Tibial nerve (tissue), 4 donors: ENCODE data around the gene RAB6D. TPM values are rescaled to one million over a fixed set of nuclear protein-coding genes. Genes with fewer than 3 reads are reported as not detected.
"Not testable (repeated sequence)": the region's sequence is repeated elsewhere in the genome, so short reads cannot be mapped to it uniquely, and the experiment has no call there.

Experiments used
- DNase-seq, 2 donors: peaks; one replicate each; pipeline ENCODE4 v3.0.0-alpha.2; 2019; ENCODE audit warnings: low spot score in 2 of 2
- H3K27ac ChIP-seq, 4 donors: fragments of 200-600 bp; sonication (generic) in 3 of 4; one replicate each; pipeline ENCODE4 v1.5.1; 2017 to 2019; ENCODE audit warnings: mild to moderate bottlenecking in 1 of 4
- H3K27me3 ChIP-seq, 2 donors: fragments of 200-600 bp; sonication (generic) in 1 of 2; one replicate each; pipeline versions ENCODE4 v1.5.1 to v1.6.0; 2017 to 2019
- H3K36me3 ChIP-seq, 3 donors: fragments of 200-600 bp; sonication (generic); one replicate each; pipeline ENCODE4 v1.5.1; 2018 to 2019
- H3K4me1 ChIP-seq, 4 donors: fragments of 200-600 bp; sonication (generic) in 3 of 4; one replicate each; pipeline ENCODE4 v1.5.1; 2017 to 2019
- H3K4me3 ChIP-seq, 4 donors: fragments of 200-600 bp; sonication (generic) in 3 of 4; one replicate each; pipeline ENCODE4 v1.5.1; 2017 to 2019; ENCODE audit warnings: mild to moderate bottlenecking in 1 of 4, moderate library complexity in 1 of 4
- H3K9me3 ChIP-seq, 4 donors: fragments of 200-600 bp; sonication (generic) in 3 of 4; one replicate each; pipeline ENCODE4 v1.5.1; 2017 to 2019
- CTCF ChIP-seq, 5 experiments: fragments of 200-600 bp in 3 of 5; fragments of 450-650 bp in 2 of 5; sonication (generic) in 3 of 5; IDR thresholded peaks; one replicate each; pipeline ENCODE4 v1.5.1; 2016 to 2019; ENCODE audit warnings: antibody characterized with exemption in 5 of 5, mild to moderate bottlenecking in 3 of 5, moderate library complexity in 2 of 5
- EP300 ChIP-seq, 2 donors: sonication (generic); formaldehyde crosslinking; IDR thresholded peaks; one replicate each; pipeline ENCODE4 v1.6.1; 2017; ENCODE audit warnings: antibody characterized with exemption in 2 of 2, mild to moderate bottlenecking in 1 of 2
- POLR2A ChIP-seq, 2 donors: fragments of 450-650 bp; IDR thresholded peaks; one replicate each; pipeline ENCODE4 v1.6.1; 2017; ENCODE audit warnings: antibody characterized with exemption in 2 of 2, mild to moderate bottlenecking in 2 of 2, moderate library complexity in 2 of 2
- WGBS, 2 donors: methylation state at CpG; one replicate each; pipeline ENCODE4 v1.1.5; 2018; 5-methylcytosine and 5-hydroxymethylcytosine counted together
- total RNA-seq, 4 donors: library from RNA; depleted of rRNA; stranded (reverse); fragments of >200 nt; gene quantifications; one replicate each; pipeline ENCODE4 v1.1.0, GENCODE V29; 2016

The RAB6D gene
- total RNA-seq, result not detected

- H3K36me3 ChIP-seq, H3K9me3 ChIP-seq, H3K27ac ChIP-seq, H3K4me1 ChIP-seq, DNase-seq: not testable (repeated sequence)
- WGBS, 2 donors, result 3 to 6% methylated on average over 24 of the region's 50 CpGs
- peak within 1 kb of the TSS in 2 of 4 donors; percentile 12 to 27 for H3K4me3 ChIP-seq
- peaks cover 0 to 66% of the 10 kb centered on the region in 2 donors for H3K27me3 ChIP-seq
Measured at GRCh38 chr2:131363703-131364186, at the start of gene RAB6D. Gene RAB6D, minus strand, starts transcription at chr2:131364168. Its CDS starts 448 bp downstream, at chr2:131363720.

GRCh38 chr2:131413148-131413747 is 49.3 kb upstream of the RAB6D start:
- Histone ChIP-seq H3K4me3 (no peak overlapping the region), H3K9me3 (no peaks in the 10 kb centered on the region), H3K4me1 (no peaks in the 10 kb centered on the region), H3K27me3 (no peaks in the 10 kb centered on the region), H3K36me3 (no peaks in the 10 kb centered on the region), H3K27ac (no peak overlapping the region)
- WGBS, 2 donors, result 2% methylated on average over 7 of the region's 7 CpGs
- no peak for TF ChIP-seq EP300 (IDR thresholded peaks at IDR 0.05)
- no peak for TF ChIP-seq POLR2A (IDR thresholded peaks at IDR 0.05)
- peak; percentile 63 to 76 (median 72) for TF ChIP-seq CTCF (IDR thresholded peaks at IDR 0.05)
- DNase-seq, result peak in 1 of 2 donors; percentile 57

- no peak for DNase-seq
- Histone ChIP-seq H3K4me1 (no peaks in the 10 kb centered on the region), H3K4me3 (no peak overlapping the region), H3K36me3 (no peaks in the 10 kb centered on the region), H3K9me3 (no peaks in the 10 kb centered on the region), H3K27me3 (peaks cover 0 to 13% of the 10 kb centered on the region in 2 donors), H3K27ac (no peak overlapping the region)
- 72 to 79% methylated on average over 2 of the region's 2 CpGs for WGBS, 2 donors
- TF ChIP-seq CTCF (IDR thresholded peaks at IDR 0.05) (no peak), EP300 (IDR thresholded peaks at IDR 0.05) (no peak), POLR2A (IDR thresholded peaks at IDR 0.05) (no peak)
Measured at GRCh38 chr2:131410173-131410572, 46.2 kb upstream of the RAB6D start.

- DNase-seq, result no peak
- TF ChIP-seq CTCF (IDR thresholded peaks at IDR 0.05) (no peak), POLR2A (IDR thresholded peaks at IDR 0.05) (no peak)
- Histone ChIP-seq H3K4me1 (no peaks in the 10 kb centered on the region), H3K36me3 (no peaks in the 10 kb centered on the region), H3K27me3 (peaks cover 0 to 13% of the 10 kb centered on the region in 2 donors), H3K9me3 (no peaks in the 10 kb centered on the region), H3K27ac (no peak overlapping the region), H3K4me3 (no peak overlapping the region)
Measured at GRCh38 chr2:131408778-131409177, 44.8 kb upstream of the RAB6D start.

GRCh38 chr2:131408207-131408606 is 44.2 kb upstream of the RAB6D start:
- Histone ChIP-seq H3K27ac (no peak overlapping the region), H3K4me3 (no peak overlapping the region), H3K4me1 (no peaks in the 10 kb centered on the region), H3K27me3 (peaks cover 0 to 13% of the 10 kb centered on the region in 2 donors), H3K9me3 (no peaks in the 10 kb centered on the region), H3K36me3 (no peaks in the 10 kb centered on the region)
- TF ChIP-seq POLR2A (IDR thresholded peaks at IDR 0.05) (no peak), EP300 (IDR thresholded peaks at IDR 0.05) (no peak), CTCF (IDR thresholded peaks at IDR 0.05) (no peak)
- no peak for DNase-seq

GRCh38 chr2:131404753-131405152 is 40.8 kb upstream of the RAB6D start:
- Histone ChIP-seq H3K4me1 (no peaks in the 10 kb centered on the region), H3K27ac (no peak overlapping the region), H3K4me3 (no peak overlapping the region), H3K36me3 (no peaks in the 10 kb centered on the region), H3K27me3 (peaks cover 0 to 18% of the 10 kb centered on the region in 2 donors), H3K9me3 (no peaks in the 10 kb centered on the region)
- DNase-seq, result no peak
- 80 to 87% methylated on average over 12 of the region's 12 CpGs for WGBS, 2 donors
- TF ChIP-seq CTCF (IDR thresholded peaks at IDR 0.05) (no peak), POLR2A (IDR thresholded peaks at IDR 0.05) (no peak), EP300 (IDR thresholded peaks at IDR 0.05) (no peak)
